PFSK-1 (cell line): Measurements from ENCODE around the gene MTRR.

Experiments used
- FOXP2 ChIP-seq: optimal IDR thresholded peaks from 2 replicates; pipeline ENCODE3; 2011; ENCODE audit warnings: borderline replicate concordance, control low read depth, inconsistent platforms; ENCODE audit not compliant: insufficient read depth; ENCODE audit errors: extremely low read length, extremely low read depth
- POLR2AphosphoS5 ChIP-seq: IDR thresholded peaks from 2 replicates; pipeline ENCODE4 v1.6.1; 2012; ENCODE audit warnings: low read depth, mild to moderate bottlenecking, control low read depth, low read length, moderate library complexity
- REST ChIP-seq, 2 experiments: IDR thresholded peaks; 2 replicates each; pipeline versions ENCODE4 v1.6.1 to v1.8.0; 2011 to 2012; ENCODE audit warnings: low read depth in 2 of 2, low read length in 2 of 2, control low read depth in 1 of 2, inconsistent platforms in 1 of 2, mild to moderate bottlenecking in 1 of 2, moderate library complexity in 1 of 2; ENCODE audit not compliant: insufficient read depth in 1 of 2
- SIN3A ChIP-seq: IDR thresholded peaks from 2 replicates; pipeline ENCODE4 v1.6.1; 2012; ENCODE audit warnings: mild to moderate bottlenecking, low read length, moderate library complexity, borderline replicate concordance; ENCODE audit not compliant: insufficient read depth
- TAF1 ChIP-seq: IDR thresholded peaks from 2 replicates; pipeline ENCODE4 v1.6.1; 2012; ENCODE audit warnings: low read length, control low read depth, borderline replicate concordance; ENCODE audit not compliant: insufficient read depth

- TF ChIP-seq POLR2AphosphoS5 (no peak), REST (IDR thresholded peaks at IDR 0.05; ENCODE audit: insufficient read depth in 1 of 2, low read depth in 2 of 2, low read length in 2 of 2) (no peak), SIN3A (no peak), FOXP2 (no peak), TAF1 (no peak)
These were observed 26.4 kb upstream of the MTRR start for GRCh38 chr5:7842531-7842930.
